Measurements from ENCODE around the gene WT1.

Gene WT1

DNA sequence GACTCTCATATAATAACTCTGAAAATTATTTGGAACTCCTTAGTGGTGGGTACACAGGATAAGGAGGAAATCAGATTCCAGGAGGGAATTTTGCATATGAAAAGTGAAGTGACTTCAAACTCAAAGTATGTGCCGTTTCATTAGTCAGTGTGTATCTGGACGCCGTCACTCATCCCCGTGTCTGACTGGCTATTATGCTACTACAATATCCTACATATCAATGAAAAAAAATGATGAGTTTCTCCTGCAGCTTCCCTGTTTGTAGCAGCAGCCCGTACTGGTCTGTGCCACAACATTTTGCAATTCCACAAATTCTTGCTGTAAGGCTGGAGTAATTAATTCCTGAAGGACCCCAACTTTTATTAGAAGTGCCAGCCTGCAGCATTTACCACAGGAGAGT is 16.5 kb downstream of the WT1 start:
- no peak for DNase-seq (ENCODE audit: low spot score)
- no peak overlapping the region for H3K27ac ChIP-seq
- TF ChIP-seq, protein P1, sequence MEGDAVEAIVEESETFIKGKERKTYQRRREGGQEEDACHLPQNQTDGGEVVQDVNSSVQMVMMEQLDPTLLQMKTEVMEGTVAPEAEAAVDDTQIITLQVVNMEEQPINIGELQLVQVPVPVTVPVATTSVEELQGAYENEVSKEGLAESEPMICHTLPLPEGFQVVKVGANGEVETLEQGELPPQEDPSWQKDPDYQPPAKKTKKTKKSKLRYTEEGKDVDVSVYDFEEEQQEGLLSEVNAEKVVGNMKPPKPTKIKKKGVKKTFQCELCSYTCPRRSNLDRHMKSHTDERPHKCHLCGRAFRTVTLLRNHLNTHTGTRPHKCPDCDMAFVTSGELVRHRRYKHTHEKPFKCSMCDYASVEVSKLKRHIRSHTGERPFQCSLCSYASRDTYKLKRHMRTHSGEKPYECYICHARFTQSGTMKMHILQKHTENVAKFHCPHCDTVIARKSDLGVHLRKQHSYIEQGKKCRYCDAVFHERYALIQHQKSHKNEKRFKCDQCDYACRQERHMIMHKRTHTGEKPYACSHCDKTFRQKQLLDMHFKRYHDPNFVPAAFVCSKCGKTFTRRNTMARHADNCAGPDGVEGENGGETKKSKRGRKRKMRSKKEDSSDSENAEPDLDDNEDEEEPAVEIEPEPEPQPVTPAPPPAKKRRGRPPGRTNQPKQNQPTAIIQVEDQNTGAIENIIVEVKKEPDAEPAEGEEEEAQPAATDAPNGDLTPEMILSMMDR (conservative IDR thresholded peaks at IDR 0.05; ENCODE audit: low read depth), result no peak
- CTCF ChIA-PET, result interaction anchor here (0.6 kb wide), 1 partner anchor 779 kb away, joined by 3 read pairs; no protein-coding TSS in a partner anchor
- POLR2A ChIA-PET (ENCODE audit: low non-redundant PET), result no interaction called here

DNA sequence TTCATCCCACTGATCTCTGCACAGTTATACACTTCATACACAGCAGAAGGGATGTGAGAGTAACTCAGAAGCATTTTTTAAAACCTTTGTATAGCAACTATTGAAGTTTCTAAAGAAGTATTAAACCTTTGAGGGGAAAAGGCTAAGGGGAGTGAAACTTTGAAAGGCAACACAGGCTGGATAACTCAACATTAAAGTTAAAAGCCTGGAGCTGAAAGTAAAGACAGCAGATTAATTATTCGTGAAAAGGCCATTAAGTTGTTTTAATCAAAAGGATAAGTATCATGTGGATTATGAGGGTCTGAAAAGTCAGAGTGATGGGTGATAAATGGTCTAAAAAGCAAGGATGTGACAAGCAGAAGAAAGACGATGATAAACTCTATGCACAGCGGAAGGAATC is 17.5 kb downstream of the WT1 start:
- TF ChIP-seq, protein P1 (conservative IDR thresholded peaks at IDR 0.05; ENCODE audit: low read depth), result no peak
- ChIA-PET POLR2A (ENCODE audit: low non-redundant PET) (no interaction called here), CTCF (no interaction called here)
- DNase-seq (ENCODE audit: low spot score), result no peak
- H3K27ac ChIP-seq, result no peak overlapping the region

DNA sequence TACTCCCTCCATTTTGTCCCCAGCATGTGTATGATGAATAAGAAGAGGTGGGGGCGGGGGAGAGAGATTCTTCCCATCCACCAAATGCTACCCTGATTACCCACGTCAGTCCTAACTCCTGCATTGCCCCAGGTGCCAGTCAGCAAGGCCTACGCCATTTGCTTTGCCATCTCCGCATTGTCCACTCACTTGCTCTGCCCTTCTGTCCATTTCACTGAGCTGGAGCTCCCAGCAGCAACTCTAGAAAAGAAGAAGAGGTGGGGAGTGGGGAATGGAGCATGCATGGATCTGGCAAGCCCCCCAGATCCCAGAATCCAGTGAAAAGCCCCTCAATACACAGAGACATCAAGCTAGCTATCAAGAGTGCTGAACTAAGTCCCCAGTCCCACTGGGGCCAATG is 19.0 kb downstream of the WT1 start:
- no peak overlapping the region for H3K27ac ChIP-seq
- ChIA-PET CTCF (no interaction called here), POLR2A (ENCODE audit: low non-redundant PET) (no interaction called here)
- TF ChIP-seq, protein P1 (conservative IDR thresholded peaks at IDR 0.05; ENCODE audit: low read depth), result no peak
- DNase-seq (ENCODE audit: low spot score), result no peak

DNA sequence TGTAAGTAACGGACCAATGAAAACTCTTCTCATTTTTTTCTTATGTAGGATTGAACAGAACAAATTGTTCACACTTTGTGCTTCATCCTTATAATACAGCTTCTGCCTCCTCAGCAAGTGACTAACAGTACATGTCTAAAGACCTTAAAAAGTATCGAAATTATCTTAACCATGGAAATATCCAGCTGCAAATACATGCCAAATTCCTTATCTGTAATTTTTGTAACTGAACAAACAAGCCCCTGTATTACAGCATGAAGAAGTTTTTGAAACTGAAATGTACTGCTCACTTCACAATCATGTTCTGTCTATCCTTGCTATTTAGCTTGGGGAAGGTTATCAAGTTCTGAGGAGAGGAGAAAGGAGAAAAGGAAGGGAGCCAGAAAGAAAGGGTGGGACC is 20.4 kb downstream of the WT1 start:
- no peak for DNase-seq (ENCODE audit: low spot score)
- POLR2A ChIA-PET (ENCODE audit: low non-redundant PET), result no interaction called here
- TF ChIP-seq, protein P1 (conservative IDR thresholded peaks at IDR 0.05; ENCODE audit: low read depth), result no peak
- CTCF ChIA-PET, result interaction anchor here (0.6 kb wide), 1 partner anchor 143 kb away, joined by 4 read pairs; no protein-coding TSS in a partner anchor
- H3K27ac ChIP-seq, result no peak overlapping the region

DNA sequence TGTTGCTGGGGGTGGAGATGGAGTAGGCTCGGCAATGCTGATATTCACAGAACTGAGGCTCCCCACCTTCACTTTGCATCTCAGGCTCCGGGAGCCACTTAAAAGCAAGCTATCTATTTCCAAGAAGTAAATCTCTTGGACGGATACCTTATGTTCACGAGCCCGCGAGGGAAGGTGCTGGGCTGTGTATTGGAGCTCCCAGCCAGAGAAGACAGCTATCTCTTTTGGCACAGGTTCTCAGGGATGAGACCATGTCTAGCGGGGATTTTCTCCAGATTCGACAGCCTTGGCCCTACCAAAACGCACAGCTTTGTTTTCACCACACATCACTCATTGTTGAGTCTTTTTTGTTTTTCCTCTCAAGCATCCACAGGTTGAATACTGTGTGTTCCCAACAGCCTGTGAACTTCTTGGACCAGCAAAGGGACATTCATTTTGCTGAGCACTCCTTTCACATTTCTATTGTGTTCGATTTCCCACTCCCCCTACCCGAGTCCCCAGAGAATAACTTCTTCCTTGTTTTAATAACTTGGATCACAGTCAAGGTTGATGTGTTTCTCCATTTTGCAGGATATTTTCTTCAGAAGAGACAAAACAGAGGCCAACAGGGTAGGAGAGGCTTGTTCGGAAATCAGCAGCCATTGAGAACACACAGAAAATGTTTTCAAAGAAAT is 23.3 kb downstream of the WT1 start:
- no peak overlapping the region for H3K27ac ChIP-seq
- ChIA-PET CTCF (no interaction called here), POLR2A (ENCODE audit: low non-redundant PET) (no interaction called here)
- no peak for DNase-seq (ENCODE audit: low spot score)
- TF ChIP-seq, protein P1 (conservative IDR thresholded peaks at IDR 0.05; ENCODE audit: low read depth), result no peak

DNA sequence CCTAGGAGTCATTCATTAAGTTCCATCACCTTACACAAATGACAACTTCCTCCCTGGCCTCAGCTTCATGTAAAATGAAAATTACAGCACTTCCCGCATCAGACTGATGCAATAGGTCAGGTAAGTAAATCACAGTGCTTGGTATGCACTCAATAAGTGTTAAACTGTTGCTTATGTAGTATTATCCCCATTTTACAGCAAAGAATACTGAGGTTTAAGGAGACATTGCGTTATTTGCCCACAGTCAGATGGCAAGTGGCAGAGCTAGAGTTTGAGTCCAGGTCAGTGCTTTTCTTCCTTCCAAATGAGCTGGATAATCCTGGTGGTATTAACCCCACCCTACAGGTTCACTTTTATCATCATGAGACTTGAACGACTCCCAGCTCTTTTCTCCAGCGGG is 29.7 kb downstream of the WT1 start:
- TF ChIP-seq, protein P1 (conservative IDR thresholded peaks at IDR 0.05; ENCODE audit: low read depth), result no peak
- CTCF ChIA-PET, result interaction anchor here (0.8 kb wide), 1 partner anchor 210 kb away, joined by 5 read pairs; no protein-coding TSS in a partner anchor
- POLR2A ChIA-PET (ENCODE audit: low non-redundant PET), result no interaction called here

More for the DNA sequence above, 29.7 kb downstream of the WT1 start:
- H3K27ac ChIP-seq, result no peak overlapping the region
- DNase-seq (ENCODE audit: low spot score), result no peak

Data from RWPE1 (cell line).